Spleen (tissue), 7 donors: ENCODE results near the gene SKAP2.

Experiments
- CTCF ChIP-seq, 11 experiments: fragments of 200-600 bp in 7 of 11; fragments of 450-650 bp in 4 of 11; sonication (generic) in 4 of 11; IDR thresholded peaks in 8 of 11; conservative IDR thresholded peaks in 3 of 11; 1 replicate in 7 of 11; 2 replicates in 4 of 11; pipeline versions ENCODE4 v1.4.0 to v1.8.0; 2016 to 2021; ENCODE audit warnings: antibody characterized with exemption in 11 of 11, inconsistent platforms in 4 of 11, mild to moderate bottlenecking in 1 of 11
- POLR2AphosphoS5 ChIP-seq, 3 donors: sonication (generic); formaldehyde crosslinking; IDR thresholded peaks; one replicate each; pipeline ENCODE4 v1.5.1; 2017; ENCODE audit warnings: antibody characterized with exemption in 3 of 3
- donor health status: DM: no; HTN: no; CAD: no; lungs with moderate emphysema.
- donor health status: DM: no; HTN: no; CAD: no.
- donor health status: DM: no; HTN: no; CAD: no.

GRCh38 chr7:26850193-26850651 lies 14.2 kb downstream of the SKAP2 start:
- no peak for TF ChIP-seq CTCF (IDR thresholded peaks at IDR 0.05 in 8 of 11, conservative IDR thresholded peaks at IDR 0.05 in 3 of 11)
- TF ChIP-seq POLR2AphosphoS5 (IDR thresholded peaks at IDR 0.05): no peak
